Thyroid gland (tissue), 4 donors: ENCODE measurements around the gene DNAH1. TPM values are rescaled to one million over a fixed set of nuclear protein-coding genes. Genes with fewer than 3 reads are reported as not detected.
A peak's percentile ranks its signal among the peaks of the same experiment; 100 is the strongest.

Experiments
- DNase-seq, 2 donors: peaks; one replicate each; pipeline ENCODE4 v3.0.0-alpha.2; 2019
- H3K27ac ChIP-seq, 3 donors: fragments of 200-600 bp; sonication (generic); 1 replicate in 2 of 3; 2 replicates in 1 of 3; pipeline ENCODE4 v1.5.1; 2016 to 2019; ENCODE audit warnings: mild to moderate bottlenecking in 1 of 3, moderate library complexity in 1 of 3
- H3K27me3 ChIP-seq: fragments of 200-600 bp; sonication (generic); one replicate; pipeline ENCODE4 v1.5.1; 2019
- H3K36me3 ChIP-seq, 2 donors: fragments of 200-600 bp; sonication (generic); one replicate each; pipeline ENCODE4 v1.5.1; 2016 to 2019
- H3K4me1 ChIP-seq, 2 donors: fragments of 200-600 bp; sonication (generic); one replicate each; pipeline ENCODE4 v1.5.1; 2017 to 2019
- H3K4me3 ChIP-seq, 3 donors: fragments of 200-600 bp; sonication (generic); replicated peaks in 1 of 3; 1 replicate in 2 of 3; 2 replicates in 1 of 3; pipeline ENCODE4 v1.5.1; 2016; ENCODE audit warnings: mild to moderate bottlenecking in 1 of 3
- H3K9me3 ChIP-seq: fragments of 200-600 bp; sonication (generic); one replicate; pipeline ENCODE4 v1.5.1; 2017
- CTCF ChIP-seq, 6 experiments: fragments of 200-600 bp in 3 of 6; fragments of 450-650 bp in 3 of 6; sonication (generic) in 3 of 6; IDR thresholded peaks; one replicate each; pipeline ENCODE4 v1.5.1; 2016 to 2019; ENCODE audit warnings: antibody characterized with exemption in 6 of 6, mild to moderate bottlenecking in 2 of 6, inconsistent platforms in 1 of 6, moderate library complexity in 1 of 6
- POLR2A ChIP-seq, 2 donors: fragments of 450-650 bp; IDR thresholded peaks; one replicate each; pipeline ENCODE4 v1.6.1; 2017; ENCODE audit warnings: antibody characterized with exemption in 2 of 2, mild to moderate bottlenecking in 2 of 2, moderate library complexity in 1 of 2
- WGBS, 2 donors: methylation state at CpG; one replicate each; pipeline ENCODE4 v1.1.5; 2017; 5-methylcytosine and 5-hydroxymethylcytosine counted together
- intact Hi-C: fragments of 100-400 bp; cut with DNase I; formaldehyde crosslinking; loops from one replicate; pipeline ENCODE4 v1.15.1; 2023
- total RNA-seq, 4 donors: library from RNA; depleted of rRNA; stranded (reverse); fragments of >200 nt; gene quantifications; one replicate each; pipeline ENCODE4 v1.2.3, GENCODE V29; 2016

The DNAH1 gene
- total RNA-seq, 4 donors from 2014 or later: 4.6 to 14.2 (median 7.5) TPM

GRCh38 chr3:52323526-52324295, 7.6 kb downstream of the DNAH1 start:
- H3K36me3 ChIP-seq: no peaks in the 10 kb centered on the region
- H3K27me3 ChIP-seq: no peaks in the 10 kb centered on the region
- peaks cover 7 to 20% of the 10 kb centered on the region in 2 donors for H3K4me1 ChIP-seq
- no peak overlapping the region for H3K4me3 ChIP-seq
- DNase-seq: peak; percentile 55 to 69
- peak overlapping the region; percentile 51 to 68 (median 61) for H3K27ac ChIP-seq
- H3K9me3 ChIP-seq: no peaks in the 10 kb centered on the region
- intact Hi-C loops: no loop called here
- TF ChIP-seq CTCF (IDR thresholded peaks at IDR 0.05): no peak
- TF ChIP-seq POLR2A (IDR thresholded peaks at IDR 0.05): no peak
- WGBS, 2 donors: 38 to 47% methylated on average over 9 to 10 of the region's 11 CpGs

DNA sequence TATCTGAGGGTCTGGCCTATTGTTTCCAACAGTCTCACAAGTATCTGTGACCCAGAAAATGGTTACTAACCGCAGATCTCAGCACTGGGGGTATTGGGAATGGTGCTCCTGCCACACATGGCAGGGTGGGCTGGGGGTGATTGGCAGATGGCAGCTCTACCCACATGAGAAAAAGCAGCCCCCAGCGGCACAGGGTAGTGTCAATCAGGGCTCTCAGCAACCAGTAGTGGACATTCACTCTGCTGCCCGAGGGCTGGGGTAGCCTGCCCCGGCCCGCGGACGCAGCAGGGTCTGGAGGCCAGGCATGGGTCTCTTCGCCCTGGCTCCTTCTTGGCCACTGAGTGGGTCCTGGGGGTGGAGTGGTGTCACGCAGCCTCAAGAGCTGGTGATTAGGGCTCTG, 8.6 kb downstream of the DNAH1 start:
- intact Hi-C loops: no loop called here
- WGBS, 2 donors: 85 to 95% methylated on average over 2 to 9 of the region's 9 CpGs

GRCh38 chr3:52325686-52326085, 9.6 kb downstream of the DNAH1 start:
- TF ChIP-seq POLR2A (IDR thresholded peaks at IDR 0.05) (no peak), CTCF (IDR thresholded peaks at IDR 0.05) (no peak)
- intact Hi-C loops: no loop called here
- H3K27ac ChIP-seq: no peak overlapping the region

More for the DNA sequence above, 8.6 kb downstream of the DNAH1 start:
- DNase-seq: no peak
- Histone ChIP-seq H3K27ac (peak overlapping the region in 1 of 3 donors; percentile 68), H3K36me3 (no peaks in the 10 kb centered on the region), H3K9me3 (no peaks in the 10 kb centered on the region), H3K4me3 (no peak overlapping the region), H3K4me1 (peaks cover 7 to 20% of the 10 kb centered on the region in 2 donors), H3K27me3 (no peaks in the 10 kb centered on the region)
- no peak for TF ChIP-seq POLR2A (IDR thresholded peaks at IDR 0.05)
- TF ChIP-seq CTCF (IDR thresholded peaks at IDR 0.05): no peak

DNA sequence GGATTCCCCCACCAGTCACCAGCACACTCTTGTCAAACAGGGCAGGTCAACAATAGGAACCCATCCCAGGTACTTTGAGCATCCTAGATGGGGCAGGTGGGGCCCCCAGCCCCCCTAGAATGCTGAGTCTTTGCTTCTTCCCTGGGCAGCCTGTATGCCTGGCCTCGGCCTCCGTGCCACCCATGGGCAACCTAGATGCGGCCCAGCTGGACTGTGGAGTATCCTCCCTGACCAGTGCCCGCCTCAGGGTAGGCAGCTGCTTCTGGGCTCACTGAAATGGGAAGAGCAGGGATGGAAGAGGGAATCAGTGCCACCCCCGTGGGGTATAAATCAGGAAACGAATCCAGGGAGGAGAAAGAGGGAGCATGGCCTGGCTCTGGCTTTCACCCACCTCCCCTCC, 10.9 kb downstream of the DNAH1 start:
- TF ChIP-seq POLR2A (IDR thresholded peaks at IDR 0.05) (no peak), CTCF (IDR thresholded peaks at IDR 0.05) (no peak)
- no peak overlapping the region for H3K4me3 ChIP-seq
- WGBS, 2 donors: 88 to 95% methylated on average over 6 of the region's 6 CpGs
- no peaks in the 10 kb centered on the region for H3K36me3 ChIP-seq
- no peak overlapping the region for H3K27ac ChIP-seq
- DNase-seq: no peak
- intact Hi-C loops: no loop called here
- H3K4me1 ChIP-seq: peaks cover 7 to 20% of the 10 kb centered on the region in 2 donors
- no peaks in the 10 kb centered on the region for H3K9me3 ChIP-seq
- no peaks in the 10 kb centered on the region for H3K27me3 ChIP-seq

More at GRCh38 chr3:52325686-52326085, 9.6 kb downstream of the DNAH1 start:
- Histone ChIP-seq H3K27me3 (no peaks in the 10 kb centered on the region), H3K4me3 (no peak overlapping the region), H3K9me3 (no peaks in the 10 kb centered on the region), H3K36me3 (no peaks in the 10 kb centered on the region), H3K4me1 (peaks cover 7 to 20% of the 10 kb centered on the region in 2 donors)
- DNase-seq: no peak

DNA sequence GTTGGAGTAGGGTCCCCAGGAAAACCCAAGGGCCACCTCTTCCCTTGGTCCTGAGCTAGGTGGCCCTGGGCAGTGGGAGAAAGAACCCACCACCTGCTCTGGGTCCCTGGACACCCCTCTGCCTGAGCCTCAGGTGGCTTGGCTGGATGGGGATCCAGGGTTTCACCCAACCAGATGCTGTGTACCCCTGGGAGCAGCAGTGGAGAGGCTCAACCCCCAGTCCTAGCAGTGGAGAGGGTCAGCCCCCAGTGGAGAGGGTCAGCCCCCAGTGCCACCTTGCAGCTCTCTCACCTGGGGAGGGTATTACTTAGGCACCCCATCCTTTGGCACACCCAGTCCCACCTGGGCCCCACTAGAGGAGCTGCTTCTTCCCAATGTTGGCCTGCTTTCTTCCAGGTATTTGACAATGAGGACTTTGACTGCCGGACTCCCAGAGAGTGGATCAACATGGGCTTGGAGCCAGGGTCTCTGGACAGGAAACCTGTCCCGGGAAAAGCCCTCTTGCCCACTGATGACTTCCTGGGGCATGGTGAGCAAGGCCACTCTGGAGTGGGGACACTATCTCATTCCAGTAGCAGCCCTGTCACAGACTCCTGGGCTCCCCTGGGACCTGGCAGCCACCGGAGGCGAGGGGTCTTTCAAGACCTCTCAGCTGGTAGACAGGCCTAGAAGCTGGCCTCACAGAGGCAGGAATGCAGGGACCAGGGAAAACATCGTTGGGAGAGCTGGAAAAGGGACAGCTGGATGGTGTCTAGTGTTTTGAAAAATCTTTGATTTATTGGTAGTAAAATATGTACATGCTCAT, 11.6 kb downstream of the DNAH1 start:
- 68 to 76% methylated on average over 5 of the region's 5 CpGs for WGBS, 2 donors
- Histone ChIP-seq H3K27me3 (no peaks in the 10 kb centered on the region), H3K36me3 (peaks cover 0 to 3% of the 10 kb centered on the region in 2 donors), H3K27ac (no peak overlapping the region), H3K4me1 (peaks cover 7 to 20% of the 10 kb centered on the region in 2 donors), H3K9me3 (no peaks in the 10 kb centered on the region), H3K4me3 (no peak overlapping the region)
- DNase-seq: no peak
- no peak for TF ChIP-seq CTCF (IDR thresholded peaks at IDR 0.05)
- TF ChIP-seq POLR2A (IDR thresholded peaks at IDR 0.05): no peak
- intact Hi-C loops: no loop called here
